Esophagus (tissue), 2 donors: ENCODE data around the gene XPO4. TPM values are rescaled to one million over a fixed set of nuclear protein-coding genes. Genes with fewer than 3 reads are reported as not detected.
"Not testable (repeated sequence)": the region's sequence is repeated elsewhere in the genome, so short reads cannot be mapped to it uniquely, and the experiment has no call there.

Experiments
- H3K27ac ChIP-seq, 2 donors: one replicate each; pipeline ENCODE4 v1.5.1; 2013; ENCODE audit warnings: low read depth in 2 of 2, mild to moderate bottlenecking in 2 of 2, inconsistent platforms in 1 of 2, low read length in 1 of 2, moderate library complexity in 1 of 2
- H3K27me3 ChIP-seq, 2 donors: one replicate each; pipeline ENCODE4 v1.6.1; 2013; ENCODE audit warnings: low read length in 2 of 2, control low read depth in 1 of 2, mild to moderate bottlenecking in 1 of 2; ENCODE audit not compliant: insufficient read depth in 2 of 2, control insufficient read depth in 1 of 2
- H3K36me3 ChIP-seq, 2 donors: one replicate each; pipeline ENCODE4 v1.6.1; 2013; ENCODE audit warnings: low read length in 1 of 2; ENCODE audit not compliant: control insufficient read depth in 2 of 2, insufficient read depth in 2 of 2
- H3K4me1 ChIP-seq, 2 donors: one replicate each; pipeline ENCODE4 v1.6.1; 2013; ENCODE audit warnings: low read length in 1 of 2; ENCODE audit not compliant: control insufficient read depth in 2 of 2, insufficient read depth in 2 of 2
- H3K4me3 ChIP-seq, 2 donors: one replicate each; pipeline ENCODE4 v1.5.1; 2013; ENCODE audit warnings: low read length in 2 of 2, mild to moderate bottlenecking in 2 of 2, low read depth in 1 of 2, moderate library complexity in 1 of 2
- H3K9me3 ChIP-seq, 2 donors: one replicate each; pipeline ENCODE4 v1.6.1; 2013; ENCODE audit warnings: mild to moderate bottlenecking in 2 of 2, low read depth in 1 of 2, low read length in 1 of 2, moderate library complexity in 1 of 2; ENCODE audit not compliant: control insufficient read depth in 2 of 2, insufficient read depth in 1 of 2
- WGBS, 2 donors: extraction: QIAGEN DNeasy Blood & Tissue Kit; methylation state at CpG; one replicate each; pipeline ENCODE4 v1.1.7; 2013; 5-methylcytosine and 5-hydroxymethylcytosine counted together
- polyA plus RNA-seq, 2 donors: library from polyadenylated mRNA; stranded (reverse); fragments of 200-250 nt; gene quantifications; one replicate each; pipeline ENCODE4 v1.2.3, GENCODE V29; 2013
- donor health status: healthy with polysubstance abuse.
- donor health status: Bipolar disorder and iron deficiency.

Gene XPO4
- polyA plus RNA-seq, 2 donors, result 2.1 to 3.3 TPM

GRCh38 chr13:20901668-20902437 is 693 bp downstream of the XPO4 start:
- Histone ChIP-seq H3K27ac (peak overlapping the region; percentile 87 to 98), H3K4me3 (peak overlapping the region; percentile 90 to 97), H3K36me3 (no peaks in the 10 kb centered on the region), H3K9me3 (no peaks in the 10 kb centered on the region), H3K4me1 (no peaks in the 10 kb centered on the region), H3K27me3 (no peaks in the 10 kb centered on the region)
- 2 to 3% methylated on average over 21 of the region's 21 CpGs for WGBS, 2 donors

- Histone ChIP-seq H3K27ac (no peak overlapping the region), H3K4me3 (no peak overlapping the region), H3K36me3 (no peaks in the 10 kb centered on the region), H3K4me1 (no peaks in the 10 kb centered on the region), H3K9me3 (no peaks in the 10 kb centered on the region), H3K27me3 (no peaks in the 10 kb centered on the region)
- WGBS, 2 donors, result 76 to 80% methylated on average over 2 of the region's 2 CpGs
These were observed 8.3 kb downstream of the XPO4 start for GRCh38 chr13:20894245-20894644.

- WGBS, 2 donors, result 87 to 89% methylated on average over 7 of the region's 7 CpGs
- Histone ChIP-seq H3K27me3 (no peaks in the 10 kb centered on the region), H3K4me3 (no peak overlapping the region), H3K27ac (no peak overlapping the region), H3K9me3 (no peaks in the 10 kb centered on the region), H3K36me3 (no peaks in the 10 kb centered on the region), H3K4me1 (no peaks in the 10 kb centered on the region)
These were observed 10.8 kb downstream of the XPO4 start for GRCh38 chr13:20891768-20892167.

GRCh38 chr13:20891034-20891433 is 11.5 kb downstream of the XPO4 start:
- H3K4me3 ChIP-seq, result no peak overlapping the region
- H3K36me3 ChIP-seq, result no peaks in the 10 kb centered on the region
- no peak overlapping the region for H3K27ac ChIP-seq
- no peaks in the 10 kb centered on the region for H3K4me1 ChIP-seq
- H3K27me3 ChIP-seq, result no peaks in the 10 kb centered on the region
- 82 to 91% methylated on average over 3 of the region's 3 CpGs for WGBS, 2 donors
- no peaks in the 10 kb centered on the region for H3K9me3 ChIP-seq

- not testable (repeated sequence) for H3K9me3 ChIP-seq, H3K4me3 ChIP-seq, H3K27me3 ChIP-seq, H3K4me1 ChIP-seq, H3K36me3 ChIP-seq, H3K27ac ChIP-seq
- WGBS, 2 donors, result 97 to 98% methylated on average over 6 of the region's 6 CpGs
These were observed 12.0 kb downstream of the XPO4 start for GRCh38 chr13:20890540-20890939.

GRCh38 chr13:20882206-20882605 is 20.3 kb downstream of the XPO4 start:
- WGBS, 2 donors, result 64 to 70% methylated on average over 3 of the region's 3 CpGs
- H3K27me3 ChIP-seq, result no peaks in the 10 kb centered on the region
- no peaks in the 10 kb centered on the region for H3K36me3 ChIP-seq
- H3K9me3 ChIP-seq, result no peaks in the 10 kb centered on the region
- H3K4me1 ChIP-seq, result no peaks in the 10 kb centered on the region
- H3K4me3 ChIP-seq, result no peak overlapping the region
- H3K27ac ChIP-seq, result no peak overlapping the region

- Histone ChIP-seq H3K4me1 (no peaks in the 10 kb centered on the region), H3K36me3 (no peaks in the 10 kb centered on the region), H3K27ac (no peak overlapping the region), H3K4me3 (no peak overlapping the region), H3K9me3 (no peaks in the 10 kb centered on the region), H3K27me3 (no peaks in the 10 kb centered on the region)
- 96% methylated on average over 2 of the region's 2 CpGs for WGBS, 2 donors
These were observed 24.6 kb downstream of the XPO4 start for GRCh38 chr13:20877902-20878301.

GRCh38 chr13:20876802-20877201 is 25.7 kb downstream of the XPO4 start:
- H3K9me3 ChIP-seq, H3K36me3 ChIP-seq, H3K4me1 ChIP-seq, H3K4me3 ChIP-seq, H3K27me3 ChIP-seq, H3K27ac ChIP-seq: not testable (repeated sequence)
- 95 to 97% methylated on average over 5 of the region's 5 CpGs for whole genome bisulfite sequencing, 2 donors

- H3K27ac ChIP-seq, H3K36me3 ChIP-seq, H3K4me1 ChIP-seq, H3K9me3 ChIP-seq, H3K27me3 ChIP-seq, H3K4me3 ChIP-seq: not testable (repeated sequence)
- 91 to 93% methylated on average over 8 of the region's 8 CpGs for WGBS, 2 donors
These were observed 28.1 kb downstream of the XPO4 start for GRCh38 chr13:20874439-20874838.

GRCh38 chr13:20873348-20873747 is 29.2 kb downstream of the XPO4 start:
- Histone ChIP-seq H3K4me1 (no peaks in the 10 kb centered on the region), H3K27ac (no peak overlapping the region), H3K36me3 (no peaks in the 10 kb centered on the region), H3K9me3 (no peaks in the 10 kb centered on the region), H3K27me3 (no peaks in the 10 kb centered on the region), H3K4me3 (no peak overlapping the region)
- WGBS, 2 donors, result 37 to 54% methylated on average over 3 of the region's 3 CpGs
